GM12878 (cell line): Measurements from ENCODE around the gene ADGRL3. TPM values are rescaled to one million over a fixed set of nuclear protein-coding genes. Genes with fewer than 3 reads are reported as not detected.

Source experiments
- ATAC-seq: fragments of 200-7000 bp; cut with Tn5 transposase; 3 replicates; pipeline ENCODE4 v1.9.1; 2020; ENCODE audit warnings: mild to moderate bottlenecking, moderate library complexity
- BruUV-seq: library from RNA; stranded (reverse); fragments of 400-500 nt; replicated peaks from 2 replicates; lab custom pipeline; 2021; lab: Mats Ljungman, UMichigan
- CTCF ChIA-PET: fragments of 300-600 bp; sonication (Branson Sonifier 250); formaldehyde crosslinking; extraction: SDS; loops from one replicate; lab custom pipeline; 2021; ENCODE audit warnings: inconsistent platforms; lab: Yijun Ruan, JAX
- POLR2A ChIA-PET: fragments of 350-600 bp; formaldehyde crosslinking; extraction: SDS; loops from one replicate; lab custom pipeline; 2021; ENCODE audit warnings: inconsistent platforms; lab: Charles Lee
- RAD21 ChIA-PET: fragments of 300-600 bp; sonication (Branson Sonifier 250); formaldehyde crosslinking; loops from one replicate; lab custom pipeline; 2023; ENCODE audit warnings: antibody characterized with exemption; ENCODE audit not compliant: unreplicated experiment; lab: Charles Lee
- SMC1A ChIA-PET: fragments of 300-600 bp; sonication (Branson Sonifier 250); formaldehyde crosslinking; loops from one replicate; lab custom pipeline; 2023; ENCODE audit not compliant: unreplicated experiment, uncharacterized antibody; lab: Charles Lee
- DNase-seq: peaks from one replicate; pipeline ENCODE4 v3.0.0-alpha.2; 2011; ENCODE audit warnings: low read depth, low spot score
- FAIRE-seq: peaks from 3 replicates; lab custom pipeline; 2011; peaks lifted over from hg19 to GRCh38; lab: Jason Lieb, UNC
- H2AFZ ChIP-seq: 2 replicates; pipeline ENCODE4 v1.6.0; 2011; ENCODE audit warnings: low read depth, low read length, control low read depth; ENCODE audit not compliant: control insufficient read depth
- H3K27ac ChIP-seq: 2 replicates; pipeline ENCODE4 v1.5.1; 2011; ENCODE audit warnings: control low read depth; ENCODE audit not compliant: control insufficient read depth, insufficient read depth
- H3K27me3 ChIP-seq, 2 experiments: replicated peaks in 1 of 2; 2 replicates each; pipeline versions ENCODE4 v1.6.0 to v1.6.1; 2011; ENCODE audit warnings: low read length in 1 of 2; ENCODE audit not compliant: control insufficient read depth in 2 of 2, insufficient read depth in 2 of 2
- H3K36me3 ChIP-seq, 2 experiments: 2 replicates each; pipeline ENCODE4 v1.5.1; 2011; ENCODE audit warnings: low read length in 1 of 2; ENCODE audit not compliant: control insufficient read depth in 2 of 2, insufficient read depth in 2 of 2
- H3K4me1 ChIP-seq: 2 replicates; pipeline ENCODE4 v1.6.1; 2011; ENCODE audit warnings: mild to moderate bottlenecking, low read length, moderate library complexity, mixed read lengths; ENCODE audit not compliant: control insufficient read depth, insufficient read depth
- H3K4me2 ChIP-seq: 2 replicates; pipeline ENCODE4 v1.6.0; 2011; ENCODE audit warnings: control low read depth; ENCODE audit not compliant: control insufficient read depth, insufficient read depth
- H3K4me3 ChIP-seq: fragments of 200-600 bp; sonication (generic); 2 replicates; pipeline ENCODE4 v1.5.1; 2016
- H3K79me2 ChIP-seq: 2 replicates; pipeline ENCODE4 v1.6.0; 2011; ENCODE audit warnings: low read length; ENCODE audit not compliant: control insufficient read depth, insufficient read depth
- H3K9ac ChIP-seq: 2 replicates; pipeline ENCODE4 v1.8.0; 2011; ENCODE audit warnings: low read length, control low read depth, mixed read lengths; ENCODE audit not compliant: control insufficient read depth, insufficient read depth
- H3K9me3 ChIP-seq: replicated peaks from 3 replicates; pipeline ENCODE4 v1.5.1; 2011; ENCODE audit warnings: mild to moderate bottlenecking, low read length; ENCODE audit not compliant: control insufficient read depth, insufficient read depth
- H4K20me1 ChIP-seq: 2 replicates; pipeline ENCODE4 v1.6.0; 2011; ENCODE audit not compliant: control insufficient read depth, insufficient read depth
- ETV6 ChIP-seq, 2 experiments: fragments of 450-650 bp in 1 of 2; IDR thresholded peaks in 1 of 2; conservative IDR thresholded peaks in 1 of 2; 2 replicates each; pipeline ENCODE4 v1.6.1; 2014; ENCODE audit warnings: antibody characterized with exemption in 1 of 2, borderline replicate concordance in 1 of 2, low read depth in 1 of 2, mild to moderate bottlenecking in 1 of 2, moderate library complexity in 1 of 2
- EZH2 ChIP-seq: IDR thresholded peaks from 2 replicates; pipeline ENCODE4 v1.6.1; 2012; ENCODE audit warnings: low read depth, mild to moderate bottlenecking, control low read depth, inconsistent platforms, low read length, borderline replicate concordance; ENCODE audit not compliant: control insufficient read depth
- FOXM1 ChIP-seq: IDR thresholded peaks from 2 replicates; pipeline ENCODE4 v1.6.1; 2012; ENCODE audit warnings: low read depth, mild to moderate bottlenecking, inconsistent platforms, low read length, moderate library complexity
- GABPA ChIP-seq: IDR thresholded peaks from 2 replicates; pipeline ENCODE4 v1.6.1; 2014; ENCODE audit warnings: antibody characterized with exemption, low read depth, mild to moderate bottlenecking, inconsistent platforms
- MAX ChIP-seq: IDR thresholded peaks from 2 replicates; pipeline ENCODE4 v1.6.1; 2012; ENCODE audit warnings: low read depth, low read length, improper control_type of control experiment
- NRF1 ChIP-seq: conservative IDR thresholded peaks from 2 replicates; pipeline ENCODE4 v1.6.1; 2011; ENCODE audit warnings: mild to moderate bottlenecking, low read depth, low read length, improper control_type of control experiment
- SIX5 ChIP-seq: IDR thresholded peaks from 2 replicates; pipeline ENCODE4 v1.6.1; 2011; ENCODE audit warnings: mild to moderate bottlenecking, low read depth, low read length, moderate library complexity; ENCODE audit not compliant: severe bottlenecking
- ZNF384 ChIP-seq: IDR thresholded peaks from 2 replicates; pipeline ENCODE4 v1.6.1; 2012; ENCODE audit warnings: low read depth, mild to moderate bottlenecking, low read length, improper control_type of control experiment, borderline replicate concordance
- WGBS: methylation state at CpG from one replicate; pipeline ENCODE4 v1.1.6; 2016; ENCODE audit warnings: low lambda C conversion rate; ENCODE audit not compliant: insufficient replicate concordance, insufficient coverage; ENCODE audit errors: missing lambda C conversion rate; 5-methylcytosine and 5-hydroxymethylcytosine counted together
- in situ Hi-C: fragments of 300-500 bp; cut with MboI; formaldehyde crosslinking; loops from 9 replicates; pipeline ENCODE4 v1.14.3; 2018; ENCODE audit warnings: mixed read lengths
- intact Hi-C: fragments of 100-400 bp; cut with micrococcal nuclease; formaldehyde crosslinking; loops from one replicate; pipeline ENCODE4 v1.14.2; 2022; ENCODE audit not compliant: unreplicated experiment
- polyA plus RNA-seq, 11 experiments: library from polyadenylated mRNA; depleted of rRNA in 4 of 11; unstranded in 6 of 11; stranded (reverse) in 5 of 11; fragments of >200 nt; fragmentation: Nextera tagmentation in 4 of 11; fragmentation: Illumina TruSeq in 1 of 11; extraction: Ambion mirVana in 4 of 11; extraction: Trizol in 1 of 11; gene quantifications; 1 replicate in 1 of 11; 2 replicates in 10 of 11; pipeline versions ENCODE4 v1.2.1 to v1.2.3, GENCODE V29; 2011 to 2016; ENCODE audit warnings: inconsistent platforms in 2 of 11, missing spikeins in 2 of 11, low read depth in 1 of 11
- total RNA-seq, 4 experiments: library from RNA; depleted of rRNA in 3 of 4; stranded (reverse); fragments of >200 nt in 3 of 4; fragmentation: Illumina TruSeq in 1 of 4; extraction: Trizol in 1 of 4; gene quantifications; 2 replicates each; pipeline versions ENCODE4 v1.2.1 to v1.2.3, GENCODE V29; 2013 to 2021
- TF ChIP-seq, protein P1 (sequence below): fragments of 150-350 bp; IDR thresholded peaks from 2 replicates; pipeline ENCODE4 v1.6.1; 2014; ENCODE audit warnings: mild to moderate bottlenecking, low read depth, low read length

ADGRL3 gene
- total and polyA plus RNA-seq, 10 of the 15 experiments (the other 5 are each of a cell fraction or from before 2014, with no cell fraction given), result 1.1 TPM; not detected in 9

DNA sequence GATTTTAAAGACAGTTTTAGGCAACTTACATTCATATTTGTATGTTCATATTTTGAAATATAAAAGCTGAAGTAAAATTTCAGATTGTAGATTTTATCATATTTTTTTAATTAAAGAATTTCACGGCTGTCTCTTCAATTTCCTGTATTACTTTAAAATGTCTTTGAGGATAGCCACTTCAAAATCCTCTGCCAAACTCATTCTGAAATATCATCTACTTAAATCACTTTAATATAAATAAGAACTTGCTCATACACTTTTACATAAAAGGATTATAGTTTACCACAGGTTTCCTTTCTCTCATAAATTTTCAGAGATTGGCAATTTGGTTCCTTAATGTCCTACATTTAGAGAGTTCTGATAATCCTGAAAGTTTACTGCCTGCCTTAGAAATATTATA is 478.2 kb downstream of the ADGRL3 start:
- BruUV-seq, result no TSS peak
- intact Hi-C loops, result no loop called here

DNA sequence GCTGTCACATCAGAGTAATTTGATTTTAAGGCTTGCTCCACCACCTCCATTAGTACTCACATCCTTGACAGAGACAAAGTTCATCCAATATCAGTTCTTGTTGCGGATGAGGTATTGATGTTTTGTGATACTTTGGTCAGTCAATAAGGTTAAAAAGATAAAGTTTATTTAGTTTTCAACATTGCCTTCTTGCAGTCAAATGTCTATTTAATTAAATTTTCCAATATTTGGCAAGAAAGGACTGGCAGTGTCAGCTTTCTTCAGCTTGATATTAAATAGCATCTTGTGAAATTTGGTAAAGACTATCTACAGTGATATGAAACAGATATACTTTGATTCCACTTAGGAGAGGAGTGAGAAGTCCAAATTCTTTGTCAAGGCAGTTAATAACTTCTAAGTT is 493.4 kb downstream of the ADGRL3 start:
- Histone ChIP-seq H3K9ac (no peak overlapping the region), H3K4me1 (no peaks in the 10 kb centered on the region), H3K4me3 (no peak overlapping the region), H4K20me1 (no peaks in the 10 kb centered on the region), H3K4me2 (no peak overlapping the region), H3K9me3 (no peaks in the 10 kb centered on the region), H3K36me3 (no peaks in the 10 kb centered on the region), H3K27me3 (no peaks in the 10 kb centered on the region), H3K79me2 (no peaks in the 10 kb centered on the region), H3K27ac (no peak overlapping the region), H2AFZ (no peak overlapping the region)
- no peak for DNase-seq
- ChIA-PET CTCF (interaction anchor here (1.1 kb wide), 1 partner anchor 15 kb away, joined by 3 read pairs; no protein-coding TSS in a partner anchor), POLR2A (no interaction called here), SMC1A (interaction anchor here (1.4 kb wide), 1 partner anchor 12 kb away, joined by 4 read pairs; no protein-coding TSS in a partner anchor), RAD21 (no interaction called here)
- no TSS peak for BruUV-seq
- 47% methylated on average over 1 of the region's 1 CpG for WGBS
- no peak for TF ChIP-seq SIX5
- TF ChIP-seq ZNF384, result no peak
- TF ChIP-seq EZH2, result no peak
- TF ChIP-seq GABPA, result no peak
- no peak for TF ChIP-seq FOXM1
- intact Hi-C loops (no loop called here), in situ Hi-C loops (no loop called here)
- ATAC-seq, result no peak
- FAIRE-seq, result no peak

More for the DNA sequence above, 478.2 kb downstream of the ADGRL3 start:
- CTCF ChIA-PET, result no interaction called here
- H3K27me3 ChIP-seq, result no peaks in the 10 kb centered on the region
- DNase-seq (no peak), ATAC-seq (no peak), FAIRE-seq (no peak)
- no peaks in the 10 kb centered on the region for H3K36me3 ChIP-seq
- H2AFZ ChIP-seq, result no peak overlapping the region
- H3K9ac ChIP-seq, result no peak overlapping the region
- in situ Hi-C loops, result no loop called here
- 0% methylated on average over 1 of the region's 1 CpG for WGBS
- POLR2A ChIA-PET, result no interaction called here
- SMC1A ChIA-PET, result no interaction called here
- H3K4me2 ChIP-seq, result no peak overlapping the region
- H3K4me3 ChIP-seq, result no peak overlapping the region
- RAD21 ChIA-PET, result no interaction called here
- no peaks in the 10 kb centered on the region for H3K9me3 ChIP-seq
- H3K4me1 ChIP-seq, result no peaks in the 10 kb centered on the region
- no peaks in the 10 kb centered on the region for H3K79me2 ChIP-seq
- H3K27ac ChIP-seq, result no peak overlapping the region
- TF ChIP-seq ETV6 (conservative IDR thresholded peaks at IDR 0.05 in 1 of 2, IDR thresholded peaks at IDR 0.05 in 1 of 2; ENCODE audit: borderline replicate concordance in 1 of 2, low read depth in 1 of 2) (no peak), NRF1 (no peak), MAX (no peak)
- TF ChIP-seq, protein P1, sequence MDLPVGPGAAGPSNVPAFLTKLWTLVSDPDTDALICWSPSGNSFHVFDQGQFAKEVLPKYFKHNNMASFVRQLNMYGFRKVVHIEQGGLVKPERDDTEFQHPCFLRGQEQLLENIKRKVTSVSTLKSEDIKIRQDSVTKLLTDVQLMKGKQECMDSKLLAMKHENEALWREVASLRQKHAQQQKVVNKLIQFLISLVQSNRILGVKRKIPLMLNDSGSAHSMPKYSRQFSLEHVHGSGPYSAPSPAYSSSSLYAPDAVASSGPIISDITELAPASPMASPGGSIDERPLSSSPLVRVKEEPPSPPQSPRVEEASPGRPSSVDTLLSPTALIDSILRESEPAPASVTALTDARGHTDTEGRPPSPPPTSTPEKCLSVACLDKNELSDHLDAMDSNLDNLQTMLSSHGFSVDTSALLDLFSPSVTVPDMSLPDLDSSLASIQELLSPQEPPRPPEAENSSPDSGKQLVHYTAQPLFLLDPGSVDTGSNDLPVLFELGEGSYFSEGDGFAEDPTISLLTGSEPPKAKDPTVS, result no peak
- H4K20me1 ChIP-seq, result no peaks in the 10 kb centered on the region
